Lower lobe of right lung (tissue), 2 donors: Measurements from ENCODE around the gene HEMGN. TPM values are rescaled to one million over a fixed set of nuclear protein-coding genes. Genes with fewer than 3 reads are reported as not detected.
A peak's percentile ranks its signal among the peaks of the same experiment; 100 is the strongest.

Experiments
- ATAC-seq, 2 donors: fragments of 200-7000 bp; cut with Tn5 transposase; one replicate each; pipeline ENCODE4 v1.9.1; 2020 to 2022; ENCODE audit warnings: mild to moderate bottlenecking in 2 of 2, moderate library complexity in 2 of 2
- DNase-seq: peaks from one replicate; pipeline ENCODE4 v3.0.0-alpha.2; 2020
- H3K27ac ChIP-seq: fragments of 200-600 bp; one replicate; pipeline ENCODE4 v1.8.0; 2022
- H3K27me3 ChIP-seq: fragments of 200-600 bp; one replicate; pipeline ENCODE4 v1.8.0; 2022; ENCODE audit warnings: low read depth
- H3K36me3 ChIP-seq: fragments of 200-600 bp; one replicate; pipeline ENCODE4 v1.8.0; 2022; ENCODE audit warnings: mild to moderate bottlenecking
- H3K4me1 ChIP-seq: fragments of 200-600 bp; one replicate; pipeline ENCODE4 v1.8.0; 2022
- H3K4me3 ChIP-seq: fragments of 200-600 bp; one replicate; pipeline ENCODE4 v1.8.0; 2022; ENCODE audit warnings: mild to moderate bottlenecking
- H3K9me3 ChIP-seq: fragments of 200-600 bp; one replicate; pipeline ENCODE4 v1.8.0; 2022
- CTCF ChIP-seq: fragments of 200-600 bp; IDR thresholded peaks from one replicate; pipeline ENCODE4 v1.8.0; 2022; ENCODE audit warnings: antibody characterized with exemption, mild to moderate bottlenecking
- intact Hi-C: fragments of 100-400 bp; cut with DNase I; formaldehyde crosslinking; loops from one replicate; pipeline ENCODE4 v1.11.0; 2022
- total RNA-seq: library from RNA; stranded (reverse); fragmentation: NEBNext Ultra II Directional; extraction: Animal tissue kit (Norgen Biotek cat#: 25700); gene quantifications from one replicate; pipeline ENCODE4 v1.2.1, GENCODE V29; 2021
- donor health status: DM: no; HTN: yes; CAD: no; lungs with severe emphysema.

HEMGN gene
- total RNA-seq, 1 donor from 2014 or later: 0.56 TPM

GRCh38 chr9:97923529-97924108, 14.4 kb downstream of the HEMGN start:
- Histone ChIP-seq H3K4me1 (peaks cover 25% of the 10 kb centered on the region), H3K27ac (peak overlapping the region; percentile 99), H3K27me3 (no peaks in the 10 kb centered on the region), H3K4me3 (peak overlapping the region; percentile 60), H3K36me3 (no peaks in the 10 kb centered on the region), H3K9me3 (no peaks in the 10 kb centered on the region)
- ATAC-seq (peak; percentile 60 to 61), DNase-seq (peak; percentile 83)
- intact Hi-C loops: loop anchor here (10.0 kb wide), 1 partner anchor 111 kb away; no protein-coding TSS in a partner anchor
- peak; percentile 76 for TF ChIP-seq CTCF

GRCh38 chr9:97921959-97922724, 15.8 kb downstream of the HEMGN start, which contains the start of gene TRMO:
TSS of gene TRMO (minus strand) at chr9:97922500. CDS start at chr9:97922493, 7 bp downstream.
- peaks cover 28% of the 10 kb centered on the region for H3K4me1 ChIP-seq
- peak; percentile 61 for TF ChIP-seq CTCF
- intact Hi-C loops: loop anchor here (10.0 kb wide), 1 partner anchor 113 kb away; no protein-coding TSS in a partner anchor

GRCh38 chr9:97919217-97919813, 18.7 kb downstream of the HEMGN start:
- H3K4me3 ChIP-seq: no peak overlapping the region
- ATAC-seq (no peak), DNase-seq (no peak)
- no peak for TF ChIP-seq CTCF
- H3K4me1 ChIP-seq: peaks cover 28% of the 10 kb centered on the region
- peaks cover 18% of the 10 kb centered on the region for H3K36me3 ChIP-seq
- no peaks in the 10 kb centered on the region for H3K27me3 ChIP-seq
- intact Hi-C loops: no loop called here
- no peak overlapping the region for H3K27ac ChIP-seq
- H3K9me3 ChIP-seq: no peaks in the 10 kb centered on the region

More at GRCh38 chr9:97921959-97922724, 15.8 kb downstream of the HEMGN start, which contains the start of gene TRMO:
- ATAC-seq (peak; percentile 96 to 97), DNase-seq (peak; percentile 99)
- Histone ChIP-seq H3K36me3 (no peaks in the 10 kb centered on the region), H3K9me3 (no peaks in the 10 kb centered on the region), H3K4me3 (peak within 1 kb of the TSS; percentile 60), H3K27me3 (no peaks in the 10 kb centered on the region), H3K27ac (peak within 1 kb of the TSS; percentile 99)

GRCh38 chr9:97918611-97919010, 19.4 kb downstream of the HEMGN start:
- Histone ChIP-seq H3K4me1 (peaks cover 28% of the 10 kb centered on the region), H3K36me3 (peaks cover 26% of the 10 kb centered on the region), H3K27ac (no peak overlapping the region), H3K9me3 (no peaks in the 10 kb centered on the region), H3K4me3 (no peak overlapping the region), H3K27me3 (no peaks in the 10 kb centered on the region)
- intact Hi-C loops: no loop called here
- no peak for TF ChIP-seq CTCF
- no peak for ATAC-seq
- no peak for DNase-seq

- no peak for DNase-seq
- H3K27ac ChIP-seq: no peak overlapping the region
- no peak for ATAC-seq
- peaks cover 87% of the 10 kb centered on the region for H3K36me3 ChIP-seq
- no peaks in the 10 kb centered on the region for H3K9me3 ChIP-seq
- no peaks in the 10 kb centered on the region for H3K27me3 ChIP-seq
- intact Hi-C loops: no loop called here
- H3K4me3 ChIP-seq: no peak overlapping the region
- H3K4me1 ChIP-seq: peaks cover 19% of the 10 kb centered on the region
- TF ChIP-seq CTCF: no peak
Observed at GRCh38 chr9:97911970-97912369, 26.0 kb downstream of the HEMGN start.
